ENCODE results near the gene NEMP1.

GRCh38 chr12:57078519-57079404, at the start of gene NEMP1:
- TF ChIP-seq, protein P1, sequence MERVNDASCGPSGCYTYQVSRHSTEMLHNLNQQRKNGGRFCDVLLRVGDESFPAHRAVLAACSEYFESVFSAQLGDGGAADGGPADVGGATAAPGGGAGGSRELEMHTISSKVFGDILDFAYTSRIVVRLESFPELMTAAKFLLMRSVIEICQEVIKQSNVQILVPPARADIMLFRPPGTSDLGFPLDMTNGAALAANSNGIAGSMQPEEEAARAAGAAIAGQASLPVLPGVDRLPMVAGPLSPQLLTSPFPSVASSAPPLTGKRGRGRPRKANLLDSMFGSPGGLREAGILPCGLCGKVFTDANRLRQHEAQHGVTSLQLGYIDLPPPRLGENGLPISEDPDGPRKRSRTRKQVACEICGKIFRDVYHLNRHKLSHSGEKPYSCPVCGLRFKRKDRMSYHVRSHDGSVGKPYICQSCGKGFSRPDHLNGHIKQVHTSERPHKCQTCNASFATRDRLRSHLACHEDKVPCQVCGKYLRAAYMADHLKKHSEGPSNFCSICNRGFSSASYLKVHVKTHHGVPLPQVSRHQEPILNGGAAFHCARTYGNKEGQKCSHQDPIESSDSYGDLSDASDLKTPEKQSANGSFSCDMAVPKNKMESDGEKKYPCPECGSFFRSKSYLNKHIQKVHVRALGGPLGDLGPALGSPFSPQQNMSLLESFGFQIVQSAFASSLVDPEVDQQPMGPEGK (CRISPR knock-in tag; IDR thresholded peaks at IDR 0.05; ENCODE audit: borderline replicate concordance): no peak
- no peak for TF ChIP-seq ISL1 (CRISPR knock-in tag; IDR thresholded peaks at IDR 0.05)
- no peak for TF ChIP-seq CREB5 (CRISPR knock-in tag; IDR thresholded peaks at IDR 0.05; ENCODE audit: low read depth)
- TF ChIP-seq, protein P2, sequence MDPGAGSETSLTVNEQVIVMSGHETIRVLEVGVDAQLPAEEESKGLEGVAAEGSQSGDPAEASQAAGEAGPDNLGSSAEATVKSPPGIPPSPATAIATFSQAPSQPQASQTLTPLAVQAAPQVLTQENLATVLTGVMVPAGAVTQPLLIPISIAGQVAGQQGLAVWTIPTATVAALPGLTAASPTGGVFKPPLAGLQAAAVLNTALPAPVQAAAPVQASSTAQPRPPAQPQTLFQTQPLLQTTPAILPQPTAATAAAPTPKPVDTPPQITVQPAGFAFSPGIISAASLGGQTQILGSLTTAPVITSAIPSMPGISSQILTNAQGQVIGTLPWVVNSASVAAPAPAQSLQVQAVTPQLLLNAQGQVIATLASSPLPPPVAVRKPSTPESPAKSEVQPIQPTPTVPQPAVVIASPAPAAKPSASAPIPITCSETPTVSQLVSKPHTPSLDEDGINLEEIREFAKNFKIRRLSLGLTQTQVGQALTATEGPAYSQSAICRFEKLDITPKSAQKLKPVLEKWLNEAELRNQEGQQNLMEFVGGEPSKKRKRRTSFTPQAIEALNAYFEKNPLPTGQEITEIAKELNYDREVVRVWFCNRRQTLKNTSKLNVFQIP (CRISPR knock-in tag; IDR thresholded peaks at IDR 0.05; ENCODE audit: borderline replicate concordance, low read depth): no peak
- no peak for TF ChIP-seq OSR1 (CRISPR knock-in tag; IDR thresholded peaks at IDR 0.05)
- no peak for TF ChIP-seq ZNF70 (CRISPR knock-in tag; IDR thresholded peaks at IDR 0.05)
- no peak for TF ChIP-seq ZFP3 (CRISPR knock-in tag; IDR thresholded peaks at IDR 0.05)
- TF ChIP-seq RARB (CRISPR knock-in tag; IDR thresholded peaks at IDR 0.05): no peak
- TF ChIP-seq ARNTL (CRISPR knock-in tag; IDR thresholded peaks at IDR 0.05; ENCODE audit: borderline replicate concordance, low read depth): no peak
- no peak for TF ChIP-seq SNAI2 (CRISPR knock-in tag; IDR thresholded peaks at IDR 0.05)
- no peak for TF ChIP-seq TOX (CRISPR knock-in tag; IDR thresholded peaks at IDR 0.05; ENCODE audit: borderline replicate concordance)
- TF ChIP-seq GLIS3 (CRISPR knock-in tag; IDR thresholded peaks at IDR 0.05): no peak

All from SK-N-SH treated with all-trans-retinoic acid at 6 μM for 48 hours (cell line).